HTERT RPE-1 (cell line): ENCODE data around the gene WDFY3.
"Not testable (repeated sequence)": the region's sequence is repeated elsewhere in the genome, so short reads cannot be mapped to it uniquely, and the experiment has no call there.

Experiments used
- in situ Hi-C: fragments of 300-500 bp; cut with MboI; formaldehyde crosslinking; loops from 4 replicates; pipeline ENCODE4 v1.14.3; 2020; ENCODE audit warnings: low sequenced_read_pairs

Gene WDFY3

DNA sequence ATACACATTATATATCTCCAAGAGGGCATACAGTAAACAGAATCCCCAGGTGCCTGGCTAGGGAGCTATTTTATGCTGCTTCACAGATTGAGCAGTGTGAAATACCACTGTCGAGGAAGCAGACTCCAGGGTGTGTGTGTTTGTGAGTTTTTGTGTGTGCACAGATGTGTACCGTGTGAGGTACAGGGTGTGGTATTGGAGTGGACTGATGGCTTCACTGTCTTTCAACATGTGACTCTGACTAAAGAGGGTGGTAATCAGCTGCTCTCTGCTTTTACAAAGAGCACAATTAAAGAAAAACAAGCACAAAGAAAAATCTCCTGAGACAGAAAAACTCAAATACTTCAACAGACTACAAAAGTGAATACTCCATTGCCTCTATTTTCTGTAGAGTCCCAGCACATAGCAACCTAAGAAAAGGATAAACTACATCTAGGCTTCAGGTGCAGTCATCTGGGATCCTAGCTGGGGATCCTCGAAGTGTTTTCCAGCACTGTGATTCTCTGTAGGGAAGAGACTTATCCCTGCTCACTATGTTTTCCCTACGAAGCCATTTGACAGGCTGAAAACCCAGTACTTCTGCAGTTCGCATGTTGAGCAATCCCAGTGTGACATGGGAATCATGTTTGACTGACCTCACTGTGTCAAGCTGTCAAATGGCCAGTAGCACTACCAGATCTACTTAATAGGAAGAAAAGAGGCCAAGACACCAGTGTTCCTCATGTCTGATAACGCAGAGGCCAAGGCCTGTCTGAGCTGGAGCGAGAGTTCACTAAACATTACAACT, 283.2 kb downstream of the WDFY3 start:
- in situ Hi-C loops = no loop called here

DNA sequence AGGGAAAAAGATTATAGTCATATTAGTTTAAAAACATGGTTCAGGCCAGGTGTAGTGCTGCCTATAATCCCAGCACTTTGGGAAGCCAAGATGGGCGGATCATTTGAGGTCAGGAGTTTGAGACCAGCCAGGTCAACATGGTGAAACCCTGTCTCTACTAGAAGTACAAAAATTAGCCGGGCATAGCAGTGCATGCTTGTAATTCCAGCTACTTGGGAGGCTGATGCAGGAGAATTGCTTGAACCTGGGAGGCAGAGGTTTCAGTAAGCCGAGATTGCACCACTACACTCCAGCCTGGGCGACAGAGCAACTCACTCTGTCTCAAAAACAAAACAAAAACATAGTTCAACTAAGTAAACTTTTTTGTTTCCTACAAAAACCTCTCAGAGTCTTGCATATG, 283.8 kb downstream of the WDFY3 start:
- in situ Hi-C loops = not testable (repeated sequence)

DNA sequence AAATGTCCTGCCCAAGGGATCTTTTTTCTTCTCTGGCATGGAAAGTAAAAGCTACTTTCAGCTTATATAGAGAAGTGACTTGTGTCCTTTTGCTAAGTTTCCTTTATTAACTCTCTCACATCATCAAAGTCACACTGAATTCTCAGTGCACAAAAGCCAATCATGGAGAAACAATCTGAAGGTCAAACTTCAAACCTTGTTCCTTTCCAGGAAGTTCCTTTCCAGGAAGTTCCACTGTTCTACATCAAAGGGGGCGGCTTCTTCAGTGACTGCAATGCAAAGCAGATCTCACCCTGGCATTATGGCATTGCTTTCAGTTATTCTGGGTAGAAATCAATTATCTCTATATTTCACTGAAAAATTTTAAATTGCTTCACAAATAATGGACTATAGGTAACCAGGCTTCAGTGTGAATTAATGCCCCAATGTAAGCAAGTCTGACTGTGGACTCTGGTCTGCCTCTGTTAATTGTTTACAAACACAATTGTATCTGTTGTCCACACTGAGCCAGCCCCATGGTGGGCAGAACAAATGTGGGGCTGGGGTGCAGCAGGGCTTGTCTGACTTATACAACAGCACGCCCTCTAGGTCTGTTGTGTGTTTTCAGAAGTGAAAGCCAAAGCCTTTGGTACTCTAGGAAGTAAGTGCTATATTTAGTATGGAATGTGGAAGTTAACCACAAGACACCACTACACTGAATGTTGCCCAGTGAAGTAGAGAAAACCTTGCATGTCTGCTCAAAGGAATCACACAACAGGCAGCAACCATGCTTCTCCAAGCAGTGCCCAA, 284.8 kb downstream of the WDFY3 start:
- in situ Hi-C loops = no loop called here

DNA sequence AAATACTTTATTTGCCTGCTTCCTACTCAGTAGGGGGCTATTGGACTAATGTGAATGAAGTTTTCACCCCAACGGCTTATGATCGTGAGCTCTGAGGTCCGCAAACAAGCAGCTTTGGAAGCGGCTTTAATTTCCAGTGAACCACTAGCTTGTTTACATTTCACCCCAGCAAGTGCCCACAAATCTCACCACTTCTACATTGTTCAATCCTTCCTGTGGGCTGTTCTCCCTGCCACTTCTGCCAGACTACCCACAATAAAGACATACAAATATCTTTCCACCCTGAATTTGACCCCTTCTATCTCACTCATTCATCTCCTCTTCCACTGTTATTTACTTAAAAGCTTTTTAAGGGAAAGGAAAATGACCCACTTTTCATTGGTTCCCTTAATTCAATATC, 285.5 kb downstream of the WDFY3 start:
- in situ Hi-C loops = no loop called here

DNA sequence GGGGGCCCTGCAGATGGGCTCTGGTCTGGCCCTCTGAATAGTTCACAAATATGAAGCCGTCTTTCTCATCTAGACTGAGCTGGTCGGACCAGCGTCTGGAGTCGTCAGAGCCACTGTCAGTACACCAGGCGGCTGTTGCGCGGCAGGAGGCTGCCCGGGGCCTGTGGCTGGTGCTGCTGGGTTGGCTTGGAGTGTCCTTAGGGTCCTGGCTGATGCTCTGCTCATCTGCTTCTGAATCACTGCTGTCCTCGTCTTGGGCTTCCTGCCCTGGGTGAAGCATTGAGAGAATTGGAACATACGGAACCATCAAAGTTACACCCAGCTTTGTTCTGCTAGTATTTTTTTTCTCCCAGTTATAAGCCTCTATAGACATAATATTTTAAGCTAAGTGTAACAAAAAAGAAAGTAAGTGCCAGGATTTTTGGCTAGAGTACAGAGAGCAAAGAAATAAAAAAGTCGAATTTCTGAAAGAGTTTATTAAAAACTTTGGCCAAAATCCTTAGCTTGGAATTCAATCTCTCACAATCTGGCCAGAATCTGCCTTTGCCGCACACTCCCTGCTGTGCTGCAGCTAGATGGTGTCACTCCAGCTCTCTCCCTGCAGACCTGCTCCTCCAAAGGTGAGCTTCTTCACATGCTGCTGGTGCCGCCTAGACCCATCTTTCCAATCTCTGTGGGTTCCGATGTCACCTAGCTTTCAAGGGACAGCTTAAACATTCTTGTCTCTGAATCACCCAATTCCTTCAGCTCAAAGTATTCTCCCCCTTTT, 287.3 kb downstream of the WDFY3 start:
- in situ Hi-C loops = no loop called here

DNA sequence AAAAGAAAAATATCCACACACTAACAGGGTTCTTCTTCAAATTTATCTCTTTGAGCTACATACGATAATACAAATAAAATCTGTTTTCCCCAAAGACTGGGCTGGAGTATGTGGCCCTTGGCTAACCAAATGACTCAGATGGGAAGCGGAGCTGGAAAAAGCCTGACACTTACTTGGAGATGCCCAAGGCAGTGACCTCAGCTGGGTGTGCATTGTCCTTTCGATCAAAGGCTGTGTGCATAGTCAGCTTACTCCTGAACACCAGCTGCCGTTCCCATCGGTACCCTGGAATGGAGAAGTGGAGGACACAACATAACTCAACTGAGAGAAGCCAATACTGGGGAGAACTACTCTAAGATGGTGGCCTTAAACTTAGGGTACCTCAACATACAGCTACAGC, 288.5 kb downstream of the WDFY3 start:
- in situ Hi-C loops = no loop called here

DNA sequence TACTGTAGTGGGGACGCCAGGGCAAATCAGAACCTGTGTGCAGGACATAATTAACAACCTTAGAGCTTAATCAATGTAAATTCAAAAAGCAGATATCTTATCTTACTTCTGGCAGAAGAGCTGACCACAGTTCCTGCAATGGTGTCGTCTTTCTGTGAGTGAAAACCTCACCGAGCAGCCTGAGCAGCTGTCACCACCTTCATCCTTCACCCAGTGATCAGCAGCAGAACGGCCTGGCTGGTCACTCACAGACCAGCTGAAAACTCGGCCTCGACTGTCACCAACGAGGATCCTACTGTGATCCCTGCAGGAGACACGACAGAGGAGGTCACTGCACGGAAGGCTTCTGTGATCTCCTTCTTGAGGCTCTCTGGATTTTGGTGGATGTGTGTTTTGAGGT, 289.4 kb downstream of the WDFY3 start:
- in situ Hi-C loops = no loop called here

DNA sequence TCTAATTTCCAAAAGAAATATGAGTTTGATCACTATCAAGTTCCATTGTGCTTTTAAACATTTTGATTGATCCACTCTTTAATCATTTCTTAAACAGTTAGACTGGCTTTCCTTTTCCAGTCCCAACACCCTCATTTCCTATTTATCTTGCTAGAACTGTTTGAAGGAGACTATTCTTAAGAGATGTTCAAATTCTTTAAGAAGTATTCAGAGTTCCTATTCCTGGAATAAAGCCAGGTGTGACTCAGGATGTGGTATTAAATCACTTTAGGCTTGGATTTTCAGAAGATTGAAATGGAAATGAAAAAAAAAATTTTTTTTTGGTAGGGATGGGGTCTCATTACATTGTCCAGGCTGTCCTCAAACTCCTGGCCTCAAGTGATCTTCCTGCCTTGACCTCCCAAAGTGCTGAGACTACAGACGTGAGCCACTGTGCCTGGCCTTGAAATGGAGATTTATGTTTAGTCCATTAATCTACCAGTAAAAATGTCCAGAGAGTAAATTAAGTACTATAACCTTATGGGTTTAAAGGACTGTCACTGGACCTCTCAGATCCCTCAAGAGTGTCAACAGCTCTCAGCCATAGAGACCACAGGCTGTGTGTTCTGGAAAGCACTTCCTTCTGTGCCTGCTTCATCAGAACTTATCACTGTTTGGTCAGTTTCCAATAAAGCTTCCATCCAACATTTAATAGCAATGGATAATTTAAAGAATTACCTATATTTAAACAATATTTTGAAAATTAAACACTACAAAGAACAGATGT, 292.8 kb downstream of the WDFY3 start:
- in situ Hi-C loops = no loop called here

DNA sequence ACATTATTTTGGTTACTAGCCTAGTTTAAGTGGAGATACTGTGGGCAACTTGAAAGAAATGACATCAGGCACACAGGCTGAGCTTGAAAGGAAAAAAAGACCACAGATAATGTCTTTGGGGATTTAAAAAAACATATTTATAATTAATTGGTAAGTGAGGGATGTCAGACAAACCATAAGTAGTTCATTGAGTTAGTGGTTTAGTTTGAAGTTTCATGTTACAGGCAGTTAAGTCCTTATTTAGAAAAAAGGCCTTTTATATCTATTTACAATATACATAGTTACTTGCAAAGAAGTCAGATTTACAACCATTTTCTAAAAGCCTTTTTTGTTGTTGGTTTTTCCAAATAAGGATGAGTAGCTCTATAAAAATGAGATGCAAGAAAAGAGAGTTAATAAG, 294.3 kb downstream of the WDFY3 start:
- in situ Hi-C loops = no loop called here

DNA sequence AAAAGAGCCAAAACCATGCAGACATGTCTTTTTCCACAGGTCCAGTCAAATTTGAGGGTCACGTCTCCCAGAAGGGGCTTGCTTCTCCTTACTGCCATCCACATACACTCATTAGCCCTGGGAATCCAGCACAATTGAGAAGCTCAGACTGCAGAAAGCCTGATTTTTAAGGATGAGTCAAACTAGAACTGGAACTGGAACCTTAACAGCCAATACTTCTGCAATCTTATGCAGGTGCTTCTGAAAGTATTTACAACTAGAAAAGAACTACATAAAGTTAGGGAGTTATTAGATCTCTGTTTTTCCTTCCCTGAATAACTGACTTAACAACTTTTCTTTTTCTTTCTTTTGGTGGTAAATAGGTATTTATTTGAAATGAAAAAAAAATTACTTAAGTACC, 297.3 kb downstream of the WDFY3 start:
- in situ Hi-C loops = no loop called here

DNA sequence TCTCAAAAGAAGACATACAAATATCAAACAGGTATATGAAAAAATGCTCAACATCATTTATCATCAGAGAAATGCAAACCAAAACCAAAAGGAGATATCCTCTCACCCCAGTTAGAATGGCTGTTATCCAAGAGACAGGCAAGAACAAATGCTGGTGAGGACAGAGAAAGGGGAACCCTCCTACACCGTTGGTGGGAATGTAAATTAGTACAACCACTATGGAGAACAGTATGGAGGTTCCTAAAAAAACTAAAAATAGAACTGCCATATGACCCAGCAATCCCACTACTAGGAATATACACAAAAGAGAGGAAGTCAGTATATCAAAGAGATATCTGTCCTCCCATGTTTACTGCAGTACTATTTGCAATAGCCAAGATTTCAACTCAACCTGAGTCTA, 300.1 kb downstream of the WDFY3 start:
- in situ Hi-C loops = no loop called here

DNA sequence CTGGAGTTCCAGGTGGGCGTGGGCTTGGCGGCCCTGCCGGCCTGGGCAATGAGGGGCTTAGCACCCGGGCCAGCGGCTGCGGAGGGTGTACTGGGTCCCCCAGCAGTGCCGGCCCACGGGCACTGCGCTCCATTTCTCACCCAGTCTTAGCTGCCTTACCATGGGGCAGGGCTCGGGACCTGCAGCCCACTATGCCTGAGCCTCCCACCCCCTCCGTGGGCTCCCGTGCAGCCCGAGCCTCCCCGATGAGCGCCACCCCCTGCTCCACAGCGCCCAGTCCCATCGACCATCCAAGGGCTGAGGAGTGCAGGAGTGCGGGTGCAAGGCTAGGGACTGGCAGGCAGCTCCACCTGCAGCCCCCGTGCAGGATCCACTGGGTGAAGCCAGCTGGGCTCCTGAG, 301.7 kb downstream of the WDFY3 start:
- in situ Hi-C loops = not testable (repeated sequence)

DNA sequence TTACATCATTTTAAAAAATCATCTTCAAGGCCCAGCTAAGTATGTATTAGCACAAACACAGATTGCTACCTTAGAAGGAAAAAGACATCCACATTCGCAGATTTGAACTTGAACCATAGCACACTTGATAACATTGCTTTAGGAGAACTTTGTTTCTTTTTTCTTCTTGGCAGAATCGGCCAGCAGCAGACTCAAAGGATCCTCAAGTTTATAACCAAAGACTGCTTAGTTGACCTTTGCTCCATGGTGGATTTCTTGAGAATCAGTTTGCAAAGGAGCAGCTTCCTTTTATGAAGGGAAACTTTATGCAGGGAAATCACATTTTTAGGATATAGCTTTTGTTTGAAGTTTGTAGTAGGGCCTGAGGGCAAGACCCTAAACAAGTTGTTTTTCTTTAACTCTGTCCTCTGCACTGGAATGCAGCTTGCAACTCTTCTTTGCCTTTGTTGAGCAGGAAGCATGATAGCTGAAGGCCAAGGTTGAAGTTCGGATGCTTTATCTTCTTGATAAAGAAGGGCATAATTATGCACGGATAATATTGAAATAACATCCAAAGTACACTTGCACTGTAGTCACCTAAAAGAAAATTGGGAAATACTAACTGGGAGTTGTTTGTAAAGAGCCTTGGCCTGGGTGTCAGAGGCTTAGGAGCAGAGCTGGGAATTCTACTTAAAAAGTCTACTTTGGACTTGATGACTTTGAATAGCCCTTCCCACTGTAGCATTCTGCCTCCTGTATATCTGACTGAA, 305.1 kb downstream of the WDFY3 start:
- in situ Hi-C loops = no loop called here

DNA sequence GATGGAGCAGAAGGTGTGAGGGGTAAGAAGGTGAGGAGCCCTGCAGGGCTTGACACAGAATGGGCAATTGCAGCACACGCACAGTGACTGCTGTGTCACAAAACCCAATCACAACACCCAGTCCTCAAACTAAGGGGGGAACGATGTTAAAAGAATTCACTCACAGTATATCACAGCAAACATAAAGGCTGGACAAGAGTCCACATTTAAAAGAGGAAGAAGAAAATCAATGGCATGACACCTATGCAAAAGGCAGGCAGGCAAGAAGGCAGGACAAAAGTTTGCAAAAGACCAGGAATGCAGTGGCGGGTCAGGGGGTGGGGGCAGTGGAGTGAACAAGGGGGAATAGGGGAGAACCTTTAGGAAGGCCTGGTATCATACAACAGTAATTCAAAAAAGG, 305.9 kb downstream of the WDFY3 start:
- in situ Hi-C loops = no loop called here

DNA sequence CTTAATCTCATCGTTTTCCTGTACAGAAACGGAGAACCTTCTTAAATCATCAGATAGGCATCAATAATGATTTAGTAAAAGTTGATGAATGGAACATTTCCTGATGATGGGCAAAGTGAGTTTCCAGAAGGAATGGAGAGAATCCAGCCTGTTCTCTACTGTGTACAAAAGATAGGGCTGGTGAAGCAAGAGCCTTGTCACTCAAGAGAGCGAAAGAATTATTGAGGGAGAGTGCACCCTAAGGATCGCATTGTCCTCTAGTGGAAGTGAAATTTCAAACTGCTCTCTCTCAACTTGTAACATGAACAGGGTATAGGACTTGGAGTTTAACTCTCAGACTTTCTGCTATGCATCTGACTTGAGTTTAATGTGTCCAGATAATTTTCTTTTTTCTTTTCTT, 314.0 kb downstream of the WDFY3 start:
- in situ Hi-C loops = no loop called here

DNA sequence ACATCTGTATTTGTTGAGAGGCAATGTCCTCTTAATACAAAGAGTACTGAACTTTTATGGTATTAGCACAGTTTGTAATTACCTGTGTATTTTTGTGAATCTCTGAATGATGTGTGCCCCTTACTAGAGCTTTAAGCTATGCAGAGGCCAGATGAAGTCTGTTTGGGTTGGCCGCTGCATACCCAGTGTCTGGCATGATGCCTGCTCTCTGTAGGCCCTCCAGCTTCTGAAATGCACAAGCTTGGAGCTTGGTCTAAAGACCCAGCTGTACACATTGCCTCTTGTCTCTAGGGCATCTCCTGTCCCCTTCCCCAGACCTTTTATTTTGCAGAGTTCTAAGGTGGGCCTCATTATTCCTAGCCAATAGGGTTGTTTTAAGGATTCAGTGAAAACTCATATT, 315.0 kb downstream of the WDFY3 start:
- in situ Hi-C loops = no loop called here

DNA sequence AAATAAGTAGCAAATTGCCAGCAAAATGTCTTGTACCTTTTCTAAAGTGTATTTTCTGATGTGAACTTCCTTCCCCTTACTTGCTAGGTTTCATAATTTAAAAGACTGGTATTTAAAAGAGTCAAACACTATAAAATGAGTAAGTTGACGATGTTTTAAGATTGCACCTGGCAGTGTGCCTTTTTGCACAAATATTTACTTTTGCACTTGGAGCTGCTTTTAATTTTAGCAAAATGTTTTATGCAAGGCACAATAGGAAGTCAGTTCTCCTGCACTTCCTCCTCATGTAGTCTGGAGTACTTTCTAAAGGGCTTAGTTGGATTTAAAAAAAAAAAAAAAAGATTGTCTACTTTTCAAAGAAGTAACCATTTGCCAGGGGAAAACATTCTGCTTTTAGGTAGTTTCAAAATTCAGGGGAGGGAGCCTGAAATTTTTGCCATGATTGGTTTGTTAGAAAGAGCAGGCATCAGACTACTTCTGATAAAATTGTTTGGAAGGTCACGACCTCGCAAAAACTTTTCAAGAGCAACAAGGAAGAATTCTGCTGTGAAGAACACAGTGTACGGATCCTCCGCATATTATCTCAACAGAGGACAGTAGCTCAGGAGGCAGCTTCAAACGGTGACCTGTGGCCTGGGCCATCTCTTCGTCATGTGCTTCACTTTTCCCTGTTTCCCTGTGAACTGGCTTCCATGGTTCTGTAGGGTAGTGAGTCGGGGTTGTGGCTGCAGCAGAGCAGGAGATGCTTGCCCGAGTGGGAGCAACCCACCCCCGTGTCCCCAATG, 317.4 kb downstream of the WDFY3 start:
- in situ Hi-C loops = no loop called here

DNA sequence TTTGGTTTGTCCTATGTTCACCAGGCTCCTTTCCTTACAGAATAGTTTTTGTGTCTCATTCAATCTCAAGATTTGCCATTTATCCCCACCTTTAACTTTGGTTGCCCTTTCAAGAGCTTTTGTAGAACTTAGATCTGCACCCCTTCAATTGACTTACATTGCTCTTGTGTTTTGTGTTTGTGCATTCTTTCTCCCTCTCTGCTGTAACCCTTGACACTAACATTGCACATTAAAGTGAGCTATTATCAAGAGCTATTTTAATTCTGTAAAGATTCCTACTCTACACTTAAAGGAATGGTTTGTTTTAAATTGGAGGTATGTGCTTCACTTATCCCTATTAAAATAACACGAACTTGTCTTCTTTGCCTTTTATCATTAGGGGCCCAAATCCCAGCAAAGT, 318.3 kb downstream of the WDFY3 start:
- in situ Hi-C loops = no loop called here

DNA sequence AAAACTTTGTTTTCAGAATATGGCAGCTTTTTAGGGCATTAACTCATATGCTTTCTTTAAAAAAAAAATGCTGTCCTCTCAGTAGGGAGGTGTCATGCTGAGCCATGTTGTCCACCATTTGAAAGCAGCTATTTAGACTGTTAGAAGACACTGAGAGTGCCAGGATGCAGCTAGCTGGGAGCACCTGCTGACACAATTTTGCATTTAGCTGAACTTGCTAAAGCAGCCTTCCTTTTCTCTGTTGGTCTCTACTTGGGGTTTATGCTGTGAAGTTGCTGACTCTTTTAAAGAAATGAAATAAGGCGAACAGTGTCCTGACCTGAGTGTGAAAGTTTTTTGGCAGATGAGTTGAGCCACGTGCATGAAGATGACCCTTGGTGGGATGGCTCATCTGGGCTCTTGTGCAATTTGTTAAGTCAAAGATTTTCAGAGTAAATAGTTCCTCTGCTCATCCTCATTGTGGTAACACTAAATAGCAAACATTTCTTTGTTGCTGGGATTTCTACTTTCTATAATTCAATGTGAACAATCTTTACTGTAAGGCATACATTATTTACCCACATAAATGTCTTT, 319.1 kb downstream of the WDFY3 start:
- in situ Hi-C loops = no loop called here
